Renal cortical epithelial cell (primary cell): ENCODE results near the gene RBL1. TPM values are rescaled to one million over a fixed set of nuclear protein-coding genes. Genes with fewer than 3 reads are reported as not detected.
"Not testable (repeated sequence)": the region's sequence is repeated elsewhere in the genome, so short reads cannot be mapped to it uniquely, and the experiment has no call there.

ENCODE experiments used
- DNase-seq: peaks from one replicate; pipeline ENCODE4 v3.0.0-alpha.2; 2011; ENCODE audit warnings: low read depth
- total RNA-seq: library from RNA; depleted of rRNA; stranded (reverse); fragments of >200 nt; gene quantifications from 2 replicates; pipeline ENCODE4 v1.2.3, GENCODE V29; 2014

Gene RBL1
- total RNA-seq, 1 donor from 2014 or later, result 5.8 TPM

DNA sequence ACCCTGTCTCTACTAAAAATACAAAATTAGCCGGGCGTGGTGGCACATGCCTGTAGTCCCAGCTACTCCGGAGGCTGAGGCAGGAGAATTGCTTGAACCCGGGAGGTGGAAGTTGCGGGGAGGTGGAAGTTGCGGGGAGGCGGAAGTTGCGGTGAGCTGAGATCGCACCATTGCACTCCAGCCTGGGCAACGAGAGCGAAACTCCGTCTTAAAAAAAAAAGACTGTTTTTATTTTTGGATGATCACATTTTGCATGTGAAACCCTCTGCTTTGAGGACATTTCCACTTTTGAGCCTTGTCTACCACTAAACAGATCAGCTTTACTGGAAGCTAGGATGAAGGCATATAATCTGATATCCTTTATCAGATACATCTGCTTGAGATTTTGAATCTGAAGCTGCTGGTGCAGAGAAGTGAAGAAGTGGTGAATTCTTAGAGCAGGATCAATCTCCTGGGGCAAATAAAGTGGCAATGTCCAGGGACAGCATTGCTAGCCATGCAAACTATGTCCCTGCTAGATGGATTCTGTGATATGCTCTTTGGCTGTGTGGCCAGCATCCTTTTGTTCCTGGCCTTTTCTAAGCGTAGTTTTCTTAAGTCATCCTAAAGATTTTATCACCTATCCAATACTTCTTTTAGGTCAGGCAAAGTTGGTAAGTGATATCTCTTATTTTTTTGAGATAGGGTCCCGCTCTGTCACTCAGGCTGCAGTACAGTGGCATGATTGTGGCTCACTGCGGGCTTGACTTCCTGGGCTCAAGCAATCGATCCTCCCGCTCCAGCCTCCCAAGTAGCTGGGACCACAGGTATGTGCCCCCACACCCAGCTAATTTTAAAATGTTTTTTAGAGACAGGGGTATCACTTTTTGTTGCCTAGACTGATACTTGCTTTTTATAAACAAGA lies 23.3 kb downstream of the RBL1 start:
- no peak for DNase-seq

DNA sequence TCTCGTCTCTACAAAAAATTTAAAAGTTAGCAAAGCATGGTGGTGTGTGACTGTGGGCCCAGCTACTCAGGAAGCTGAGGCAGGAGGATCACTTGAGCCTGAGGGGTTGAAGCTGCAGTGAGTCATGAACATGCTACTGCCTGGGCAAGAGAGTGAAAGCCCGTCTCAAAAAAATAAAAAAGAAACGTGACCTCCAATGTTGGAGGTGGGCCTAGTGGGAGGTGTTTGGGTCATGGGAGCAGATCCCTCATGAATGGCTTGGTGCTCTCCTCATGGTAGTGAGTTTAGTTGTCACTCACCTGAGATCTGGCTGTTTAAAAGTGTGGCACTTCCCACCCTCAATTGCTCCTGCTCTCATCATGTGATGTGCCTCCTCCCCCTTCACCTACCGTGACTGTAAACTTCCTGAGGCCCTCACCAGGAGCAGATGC lies 24.3 kb downstream of the RBL1 start:
- DNase-seq, result peak; percentile 72

DNA sequence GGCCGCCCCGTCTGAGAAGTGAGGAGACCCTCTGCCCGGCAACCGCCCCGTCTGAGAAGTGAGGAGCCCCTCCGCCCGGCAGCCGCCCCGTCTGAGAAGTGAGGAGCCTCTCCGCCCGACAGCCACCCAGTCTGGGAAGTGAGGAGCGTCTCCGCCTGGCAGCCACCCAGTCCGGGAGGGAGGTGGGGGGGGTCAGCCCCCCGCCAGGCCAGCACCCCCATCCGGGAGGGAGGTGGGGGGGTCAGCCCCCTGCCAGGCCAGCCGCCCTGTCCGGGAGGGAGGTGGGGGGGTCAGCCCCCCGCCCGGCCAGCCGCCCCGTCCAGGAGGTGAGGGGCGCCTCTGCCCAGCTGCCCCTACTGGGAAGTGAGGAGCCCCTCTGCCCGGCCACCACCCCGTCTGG lies 26.2 kb downstream of the RBL1 start:
- DNase-seq, result not testable (repeated sequence)

DNA sequence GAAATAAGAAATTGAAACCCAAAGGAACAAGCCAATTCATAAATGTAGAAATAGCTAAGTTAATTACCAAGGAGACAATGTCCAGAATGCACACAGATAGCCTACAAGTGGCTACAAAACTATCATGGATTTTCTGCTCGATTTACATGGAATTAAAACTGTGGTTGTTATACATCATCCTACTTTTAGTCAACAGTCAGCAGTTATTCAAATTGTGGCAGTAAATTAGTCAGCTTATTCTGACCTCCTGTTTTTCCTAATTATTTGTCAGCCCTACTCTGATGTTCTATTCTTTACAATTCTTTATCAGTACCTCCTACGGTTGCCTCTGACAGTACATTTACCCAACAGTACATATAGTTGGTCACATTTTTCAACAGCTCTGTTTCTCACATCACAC lies 29.6 kb downstream of the RBL1 start:
- no peak for DNase-seq

DNA sequence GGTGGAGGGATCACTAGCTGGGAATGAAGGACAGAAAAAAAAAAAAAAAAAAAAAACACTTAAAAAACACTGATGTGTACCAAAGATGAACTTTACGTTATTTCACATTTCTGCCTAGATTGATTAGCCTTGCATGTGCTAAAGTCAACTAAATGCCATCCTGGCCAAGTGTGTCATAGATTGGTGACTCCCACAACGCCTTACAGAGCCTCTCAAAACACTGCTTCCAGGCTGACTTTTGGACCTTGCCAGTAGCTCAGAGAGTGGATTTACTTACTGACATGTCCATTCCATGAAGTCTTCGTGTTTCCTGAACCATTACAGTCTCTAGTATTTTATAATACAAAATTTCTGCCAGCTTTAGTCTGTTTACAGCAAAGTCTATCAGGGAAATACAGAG lies 40.5 kb downstream of the RBL1 start:
- no peak for DNase-seq

DNA sequence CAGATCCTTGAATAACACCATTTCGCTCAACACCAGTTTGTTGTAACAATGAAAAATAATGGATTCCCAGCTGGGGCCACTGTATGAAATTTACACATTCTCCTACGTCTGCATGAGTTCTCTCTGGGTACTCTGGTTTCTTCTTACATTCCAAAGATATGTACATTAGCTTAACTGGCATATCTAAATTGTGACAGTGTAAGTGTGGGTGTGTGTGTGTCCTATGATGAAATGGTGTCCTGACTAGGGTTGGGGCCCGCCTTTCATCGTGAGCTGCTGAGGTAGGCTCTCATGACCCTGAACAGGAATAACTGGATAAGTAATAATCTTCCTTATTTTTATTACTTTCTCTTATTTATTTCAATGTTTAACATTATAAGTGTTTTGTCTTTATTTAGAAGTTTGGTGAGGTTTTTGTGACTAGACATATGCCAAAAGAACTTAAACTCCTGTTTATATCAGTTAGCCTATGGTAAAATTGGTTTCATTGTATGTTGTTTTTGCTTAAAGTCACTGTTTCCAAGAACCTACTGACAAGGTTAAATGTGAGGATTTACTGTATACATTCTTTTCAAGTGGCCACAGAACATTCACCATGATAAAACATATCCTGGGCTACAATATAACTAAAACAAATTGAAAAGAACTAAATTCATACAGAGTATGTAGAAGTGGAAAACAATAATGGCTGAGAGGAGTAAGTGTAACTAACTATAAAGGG lies 42.4 kb downstream of the RBL1 start:
- DNase-seq, result no peak

DNA sequence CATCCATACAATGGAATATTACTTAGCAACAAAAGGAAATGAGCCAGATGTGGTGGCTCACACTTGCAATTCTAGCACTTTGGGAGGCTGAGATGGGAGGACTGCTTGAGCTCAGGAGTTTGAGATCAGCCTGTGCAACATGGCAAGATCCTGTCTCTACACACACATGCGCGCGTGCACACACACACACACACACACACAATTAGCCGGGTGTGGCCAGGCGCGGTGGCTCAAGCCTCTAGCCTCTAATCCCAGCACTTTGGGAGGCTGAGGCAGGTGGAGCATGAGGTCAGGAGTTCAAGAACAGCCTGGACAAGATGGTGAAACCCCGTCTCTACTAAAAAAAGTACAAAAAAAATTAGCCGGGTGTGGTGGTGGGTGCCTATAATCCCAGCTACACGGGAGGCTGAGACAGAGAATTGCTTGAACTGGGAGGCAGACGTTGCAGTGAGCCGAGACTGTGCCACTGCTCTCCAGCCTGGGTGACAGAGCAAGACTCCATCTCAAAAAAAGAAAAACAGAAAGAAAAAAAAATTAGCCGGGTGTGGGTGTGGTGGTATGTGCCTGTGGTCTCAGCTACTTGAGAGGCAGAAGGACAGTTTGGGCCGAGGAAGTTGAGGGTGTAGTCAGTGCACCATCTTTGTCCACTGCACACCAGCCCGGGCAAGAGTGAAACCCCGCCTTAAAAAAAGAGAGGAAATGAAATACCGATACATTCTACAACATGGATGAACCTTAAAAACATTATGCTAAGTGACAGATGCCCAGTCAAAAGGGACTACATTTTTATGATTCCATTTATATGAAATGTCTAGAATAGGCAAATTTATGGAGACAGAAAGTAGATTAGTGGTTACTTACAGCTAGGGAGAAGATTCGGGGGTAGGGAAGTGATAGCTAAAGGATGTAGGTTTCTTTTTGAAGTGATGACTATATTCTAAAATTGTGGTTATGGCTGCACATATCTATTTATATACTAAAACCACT lies 52.5 kb downstream of the RBL1 start:
- DNase-seq, result no peak

DNA sequence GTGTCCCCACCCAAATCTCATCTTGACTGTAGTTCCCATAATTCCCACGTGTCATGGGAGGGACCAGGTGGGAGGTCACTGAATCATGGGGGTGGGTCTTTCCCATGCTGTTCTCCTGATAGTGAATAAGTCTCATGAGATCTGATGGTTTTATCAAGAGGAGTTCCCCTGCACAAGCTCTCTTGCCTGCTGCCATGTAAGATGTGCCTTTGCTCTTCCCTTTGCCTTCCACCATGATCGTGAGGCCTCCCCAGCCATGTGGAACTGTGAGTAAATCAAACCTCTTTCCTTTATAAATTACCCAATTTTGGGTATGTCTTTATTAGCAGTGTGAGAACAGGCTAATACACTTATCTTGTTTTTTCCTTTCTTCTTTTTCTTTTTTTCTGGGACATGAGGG lies 56.4 kb downstream of the RBL1 start:
- not testable (repeated sequence) for DNase-seq

DNA sequence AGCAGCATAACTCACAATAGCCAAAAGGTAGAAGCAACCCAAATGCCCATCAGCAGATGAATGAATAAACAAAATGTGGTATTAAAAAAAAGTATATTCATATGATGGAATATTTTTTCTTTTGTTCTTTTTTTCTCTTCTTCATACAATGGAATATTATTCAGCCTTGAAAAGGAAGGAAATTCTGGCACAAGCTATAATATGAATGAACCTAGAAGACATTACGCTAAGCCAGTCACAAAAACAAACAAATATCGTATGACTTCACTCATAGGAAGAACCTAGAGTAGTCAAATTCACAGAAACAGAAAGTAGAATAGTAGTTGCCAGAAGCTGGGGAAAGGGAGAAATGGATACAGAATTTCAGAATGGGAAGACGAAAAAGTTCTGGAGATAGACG lies 63.7 kb downstream of the RBL1 start:
- no peak for DNase-seq

DNA sequence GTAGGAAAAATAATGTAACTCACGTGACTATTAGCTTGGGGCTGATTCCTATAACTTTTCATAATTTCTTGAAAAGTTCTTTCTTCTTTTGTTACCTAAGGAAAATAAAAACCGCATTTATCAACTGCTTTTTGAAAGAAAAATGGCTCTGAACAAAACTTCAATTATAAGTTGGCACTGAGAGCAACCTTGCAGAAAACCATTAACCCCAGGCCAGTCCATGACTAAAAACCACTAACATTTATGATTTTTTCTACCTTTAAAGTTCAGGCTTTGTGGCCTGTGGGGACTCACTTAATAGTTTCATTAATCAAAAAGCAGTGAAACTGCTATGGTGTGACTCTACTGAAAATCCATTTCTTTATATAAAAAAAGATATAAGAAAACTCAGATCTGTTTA lies 75.2 kb downstream of the RBL1 start:
- peak; percentile 22 for DNase-seq

DNA sequence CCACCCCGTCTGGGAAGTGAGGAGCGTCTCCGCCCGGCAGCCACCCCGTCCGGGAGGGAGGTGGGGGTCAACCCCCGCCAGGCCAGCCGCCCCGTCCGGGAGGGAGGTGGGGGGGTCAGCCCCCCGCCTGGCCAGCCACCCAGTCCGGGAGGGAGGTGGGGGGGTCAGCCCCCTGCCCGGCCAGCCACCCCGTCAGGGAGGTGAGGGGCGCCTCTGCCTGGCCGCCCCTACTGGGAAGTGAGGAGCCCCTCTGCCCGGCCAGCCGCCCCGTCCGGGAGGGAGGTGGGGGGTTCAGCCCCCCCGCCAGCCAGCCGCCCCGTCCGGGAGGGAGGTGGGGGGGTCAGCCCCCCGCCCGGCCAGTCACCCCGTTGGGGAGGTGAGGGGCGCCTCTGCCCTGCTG lies 83.2 kb downstream of the RBL1 start:
- DNase-seq, result not testable (repeated sequence)

DNA sequence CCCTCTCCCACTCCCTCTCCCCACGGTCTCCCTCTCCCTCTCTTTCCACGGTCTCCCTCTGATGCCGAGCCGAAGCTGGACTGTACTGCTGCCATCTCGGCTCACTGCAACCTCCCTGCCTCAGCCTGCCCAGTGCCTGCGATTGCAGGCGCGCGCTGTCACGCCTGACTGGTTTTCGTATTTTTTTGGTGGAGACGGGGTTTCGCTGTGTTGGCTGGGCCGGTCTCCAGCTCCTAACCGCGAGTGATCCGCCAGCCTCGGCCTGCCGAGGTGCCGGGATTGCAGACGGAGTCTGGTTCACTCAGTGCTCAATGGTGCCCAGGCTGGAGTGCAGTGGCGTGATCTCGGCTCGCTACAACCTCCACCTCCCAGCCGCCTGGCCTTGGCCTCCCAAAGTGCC lies 83.9 kb downstream of the RBL1 start:
- DNase-seq, result not testable (repeated sequence)

DNA sequence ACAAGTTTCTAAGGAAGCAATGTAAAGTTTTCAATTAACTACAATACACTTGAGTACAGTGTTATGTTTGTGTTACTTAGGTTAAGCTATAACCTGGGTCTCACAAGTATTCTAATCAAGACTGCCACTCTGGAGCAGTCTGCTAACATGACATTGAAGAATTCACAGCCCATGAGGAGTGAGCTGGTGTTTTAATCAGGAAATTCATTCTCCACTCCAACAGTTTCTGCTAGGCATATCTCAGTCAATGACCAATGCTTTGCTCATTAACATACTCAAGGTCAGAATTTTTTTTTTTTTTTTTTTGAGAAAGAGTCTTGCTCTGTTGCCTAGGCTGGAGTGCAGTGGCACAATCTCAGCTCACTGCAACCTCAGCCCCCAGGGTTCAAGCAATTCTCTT lies 84.7 kb downstream of the RBL1 start:
- peak; percentile 29 for DNase-seq

DNA sequence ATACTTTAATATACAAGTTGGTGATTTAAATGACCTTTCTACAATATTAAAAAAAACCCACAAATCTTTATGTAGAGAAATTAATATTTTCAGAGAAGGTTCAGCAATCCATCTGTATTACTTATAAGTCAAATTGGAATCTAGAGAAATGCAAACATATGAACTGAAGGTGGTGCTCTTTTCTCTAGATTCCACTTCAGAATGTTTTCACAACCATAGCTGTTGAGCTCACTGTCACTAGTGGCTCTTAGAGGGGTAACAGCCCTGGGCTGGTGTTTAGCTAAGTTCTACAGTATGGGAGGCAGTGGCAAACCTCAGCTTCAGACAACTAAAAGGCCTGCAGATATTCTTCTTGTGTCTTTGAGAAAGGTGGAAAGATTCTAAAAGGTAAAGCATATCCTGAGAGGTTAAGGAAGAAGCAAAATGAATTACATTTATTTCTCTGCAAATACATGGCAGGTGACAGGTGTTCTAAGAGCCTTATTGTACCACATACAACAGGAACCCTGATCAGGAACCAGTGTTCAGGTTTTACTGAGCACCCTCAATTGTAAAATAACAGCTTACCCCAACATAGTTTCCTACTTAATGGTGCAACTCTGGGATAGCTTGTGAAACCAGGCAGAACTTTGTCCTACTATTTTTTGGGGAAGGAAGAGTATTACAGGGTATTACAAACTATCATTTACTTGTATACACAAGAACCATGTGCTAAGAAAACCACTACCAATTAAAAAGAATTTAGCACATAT lies 87.7 kb downstream of the RBL1 start:
- DNase-seq, result peak; percentile 60

DNA sequence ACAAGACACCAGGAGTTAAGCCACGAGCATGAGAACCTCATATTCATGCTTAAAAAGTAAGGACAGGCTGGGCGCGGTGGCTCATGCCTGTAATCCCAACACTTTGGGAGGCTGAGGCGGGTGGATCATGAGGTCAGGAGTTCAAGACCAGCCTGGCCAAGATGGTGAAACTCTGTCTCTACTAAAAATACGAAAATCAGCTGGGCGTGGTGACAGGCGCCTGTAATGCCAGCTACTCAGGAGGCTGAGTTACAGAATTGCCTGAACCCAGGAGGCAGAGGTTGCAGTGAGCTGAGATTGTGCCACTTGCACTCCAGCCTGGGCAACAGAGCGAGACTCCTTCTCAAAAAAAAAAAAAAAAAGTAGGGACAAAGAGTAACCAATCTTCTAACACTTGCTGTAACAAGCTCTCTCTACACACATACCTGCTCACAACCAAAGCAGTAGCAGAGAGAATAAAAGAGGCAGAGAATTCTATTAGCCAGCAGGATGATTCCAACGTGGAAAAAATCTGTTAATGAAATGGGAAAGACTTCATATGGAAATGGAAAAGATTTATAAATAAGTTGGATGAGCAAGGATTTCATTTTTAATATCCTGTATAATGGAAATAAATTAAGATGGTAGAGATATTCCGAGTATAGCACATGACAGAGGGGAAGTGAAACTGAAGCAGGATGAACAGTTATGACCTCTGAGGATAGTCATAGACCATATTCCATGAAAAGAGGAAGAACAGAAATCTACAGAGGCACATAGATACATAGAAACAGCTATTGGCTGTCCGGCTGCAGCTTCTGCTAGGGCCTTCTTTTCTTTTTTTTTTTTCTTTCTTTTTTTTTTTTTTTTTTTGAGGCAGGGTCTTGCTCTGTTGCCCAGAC lies 90.5 kb downstream of the RBL1 start:
- not testable (repeated sequence) for DNase-seq

DNA sequence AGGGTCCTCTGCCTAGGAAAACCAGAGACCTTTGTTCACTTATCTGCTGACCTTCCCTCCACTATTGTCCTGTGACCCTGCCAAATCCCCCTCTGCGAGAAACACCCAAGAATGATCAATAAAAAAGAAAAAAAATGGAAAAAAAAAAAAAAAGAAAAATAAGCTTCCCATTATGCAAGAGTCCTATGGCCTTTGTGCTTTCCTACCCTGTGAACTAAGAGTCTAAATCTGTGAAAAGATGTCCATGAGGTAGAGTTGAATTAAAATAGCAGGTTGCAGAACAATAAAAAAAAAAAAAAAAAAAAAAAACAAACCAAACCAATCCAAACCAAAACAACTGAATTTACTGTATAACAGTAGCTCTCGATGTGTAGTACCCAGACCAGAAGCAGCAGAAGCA lies 94.2 kb downstream of the RBL1 start:
- not testable (repeated sequence) for DNase-seq

DNA sequence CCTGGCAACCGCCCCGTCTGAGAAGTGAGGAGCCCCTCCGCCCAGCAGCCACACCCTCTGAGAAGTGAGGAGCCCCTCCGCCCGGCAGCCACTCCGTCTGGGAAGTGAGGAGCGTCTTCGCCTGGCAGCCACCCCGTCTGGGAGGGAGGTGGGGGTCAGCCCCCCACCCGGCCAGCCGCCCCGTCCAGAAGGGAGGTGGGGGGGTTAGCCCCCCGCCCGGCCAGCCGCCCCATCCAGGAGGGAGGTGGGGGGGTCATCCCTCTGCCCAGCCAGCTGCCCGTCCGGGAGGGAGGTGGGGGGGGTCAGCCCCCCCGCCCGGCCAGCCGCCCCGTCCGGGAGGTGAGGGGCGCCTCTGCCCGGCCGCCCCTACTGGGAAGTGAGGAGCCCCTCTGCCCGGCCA lies 95.6 kb downstream of the RBL1 start:
- not testable (repeated sequence) for DNase-seq

DNA sequence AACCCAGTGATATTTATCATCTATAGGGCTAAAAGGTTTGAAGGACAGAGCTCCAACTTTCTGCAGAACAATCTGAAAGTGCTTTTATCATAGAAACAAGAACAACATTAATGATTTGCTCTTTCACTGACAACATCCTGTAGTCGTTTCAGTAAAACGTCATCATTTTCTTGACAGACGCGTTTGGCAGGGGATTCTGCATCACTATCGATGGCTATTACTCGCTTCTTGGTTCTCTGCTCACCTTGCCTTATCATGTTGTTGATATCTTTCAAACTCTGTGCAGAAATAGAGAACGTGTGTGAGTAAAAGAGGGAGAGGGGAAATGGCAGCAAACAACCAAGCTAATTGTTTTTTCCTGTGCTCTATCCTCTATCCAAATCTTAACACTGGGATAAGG lies 97.1 kb downstream of the RBL1 start:
- DNase-seq, result no peak

DNA sequence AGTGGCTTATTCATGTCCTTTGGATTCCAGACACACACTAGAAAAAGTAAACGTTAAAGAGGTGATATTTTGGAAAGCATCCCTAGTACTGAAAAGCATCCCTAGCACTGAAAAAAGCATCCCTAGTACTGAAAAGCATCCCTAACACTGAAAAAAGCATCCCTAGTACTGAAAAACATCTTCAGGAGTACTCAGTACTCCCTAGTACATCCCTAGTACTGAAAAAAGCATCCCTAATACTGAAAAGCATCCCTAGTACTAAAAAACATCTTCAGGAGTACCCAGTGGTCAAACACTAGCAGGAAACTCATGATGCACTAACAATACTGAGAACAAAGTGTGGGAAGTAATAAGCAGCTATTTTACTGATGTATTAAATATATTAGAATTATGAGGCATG lies 98.7 kb downstream of the RBL1 start:
- no peak for DNase-seq

DNA sequence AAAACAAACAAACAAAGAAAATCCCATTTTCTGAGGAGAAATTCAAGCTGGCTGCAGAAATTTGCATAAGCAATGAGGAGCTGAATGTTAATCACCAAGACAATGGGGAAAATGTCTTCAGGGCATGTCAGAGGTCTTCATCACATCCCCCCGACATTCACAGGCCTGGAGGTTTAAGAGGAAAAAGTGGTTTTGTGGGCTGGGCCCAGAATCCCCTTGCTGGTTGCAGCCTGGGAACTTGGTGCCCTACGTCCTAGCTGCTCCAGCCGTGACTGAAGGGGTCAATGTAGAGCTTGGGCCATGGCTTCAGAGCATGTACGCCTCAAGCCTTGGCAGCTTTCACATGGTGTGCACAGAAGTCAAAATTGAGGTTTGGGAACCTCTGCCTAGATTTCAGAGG lies 101.6 kb downstream of the RBL1 start:
- not testable (repeated sequence) for DNase-seq
